Cortex of kidney (tissue), 1 donor: ENCODE results near the gene WDR91.
A peak's percentile ranks its signal among the peaks of the same experiment; 100 is the strongest.
"Not testable (repeated sequence)": the region's sequence is repeated elsewhere in the genome, so short reads cannot be mapped to it uniquely, and the experiment has no call there.

Source experiments
- DNase-seq: peaks from one replicate; lab custom pipeline; 2025; lab: John Stamatoyannopoulos, UW

The WDR91 gene

DNA sequence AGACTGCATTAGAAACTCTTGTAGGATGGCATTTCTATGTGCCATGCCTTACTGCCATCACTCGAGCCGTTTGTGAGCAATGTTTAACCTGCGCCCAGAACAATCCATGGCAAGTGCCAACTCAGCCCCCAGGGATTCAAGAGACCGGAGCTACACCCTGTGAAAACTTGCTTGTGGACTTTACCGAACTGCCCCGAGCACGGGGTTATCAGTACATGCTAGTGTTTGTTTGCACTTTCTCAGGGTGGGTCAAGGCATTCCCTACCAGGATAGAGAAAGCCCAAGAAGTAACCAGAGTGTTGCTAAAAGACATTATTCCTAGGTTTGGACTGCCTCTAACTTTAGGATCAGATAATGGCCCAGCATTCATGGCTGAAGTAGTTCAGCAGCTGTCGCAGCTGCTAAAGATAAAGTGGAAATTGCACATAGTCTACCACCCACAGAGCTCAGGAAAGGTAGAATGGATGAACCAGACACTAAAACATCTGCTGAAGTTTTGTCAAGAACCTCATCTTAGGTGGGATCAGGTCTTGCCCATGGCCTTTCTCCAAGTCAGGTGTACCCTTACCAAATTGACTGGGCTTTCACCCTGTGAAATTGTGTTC, 31.9 kb downstream of the WDR91 start:
- DNase-seq: no peak

DNA sequence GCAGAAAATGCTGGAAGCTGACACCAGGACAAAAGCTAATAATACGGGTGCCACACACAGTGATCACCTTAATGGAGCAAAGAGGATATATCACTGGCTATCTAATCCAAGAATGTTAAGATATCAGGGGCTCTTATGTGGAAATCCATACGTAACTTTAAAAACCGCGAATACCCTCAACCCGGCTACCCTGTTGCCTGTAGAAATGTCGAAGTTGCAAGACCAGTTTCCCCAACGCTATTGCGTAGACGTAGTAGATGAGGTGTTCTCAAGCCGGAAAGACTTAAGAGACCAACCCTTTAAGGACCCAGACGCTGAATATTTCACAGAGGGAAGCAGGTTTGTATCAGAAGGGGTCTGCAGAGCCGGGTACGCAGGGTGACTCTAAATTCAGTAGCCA, 33.0 kb downstream of the WDR91 start:
- DNase-seq: no peak

DNA sequence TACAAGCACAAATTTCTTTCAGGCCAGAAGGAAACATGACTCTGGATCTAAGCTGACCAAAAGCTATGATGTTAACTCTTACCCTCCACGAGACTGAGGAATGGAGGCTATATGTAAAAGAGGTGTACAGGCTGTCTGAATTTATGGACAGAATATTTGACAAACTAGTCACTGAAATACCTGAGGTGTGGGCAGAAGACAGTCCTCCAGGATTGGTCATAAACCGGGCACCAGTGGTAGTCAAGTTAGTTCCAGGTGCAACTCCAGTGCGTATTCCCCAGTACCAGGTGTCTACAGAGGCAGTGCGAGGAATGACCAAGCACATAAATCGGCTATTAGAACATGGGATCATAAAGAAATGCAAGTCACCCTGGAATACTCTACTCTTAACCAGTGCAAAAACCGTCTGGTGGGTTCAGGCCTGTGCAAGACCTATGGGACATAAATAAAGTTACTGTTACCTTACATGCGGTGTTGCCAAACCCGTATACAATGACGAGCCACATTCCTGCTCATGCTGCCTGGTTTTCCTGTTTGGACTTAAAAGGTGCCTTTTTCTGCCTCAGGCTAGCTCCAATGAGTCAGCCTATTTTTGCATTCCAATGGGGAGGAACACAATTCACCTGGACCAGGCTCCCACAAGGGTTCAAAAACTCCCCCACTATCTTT, 34.2 kb downstream of the WDR91 start:
- DNase-seq: no peak

DNA sequence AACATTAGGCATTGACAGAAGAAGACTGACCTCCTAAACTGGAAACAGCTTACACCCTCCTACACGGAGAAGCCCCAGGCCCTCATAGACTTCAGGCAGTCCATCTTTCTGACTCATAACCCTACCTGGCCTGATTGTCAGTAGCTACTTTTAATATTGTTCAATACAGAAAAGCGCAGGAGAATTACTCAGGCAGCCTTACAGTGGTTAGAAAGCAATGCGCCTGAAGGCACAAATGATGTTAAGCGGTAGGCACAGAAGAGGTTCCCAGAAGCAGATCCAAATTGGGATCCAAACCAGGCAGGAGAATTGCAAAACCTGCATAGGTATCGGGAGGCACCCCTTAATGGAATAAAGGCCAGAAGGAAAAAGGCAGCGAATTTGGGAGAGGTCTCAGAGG, 35.4 kb downstream of the WDR91 start:
- DNase-seq: no peak

DNA sequence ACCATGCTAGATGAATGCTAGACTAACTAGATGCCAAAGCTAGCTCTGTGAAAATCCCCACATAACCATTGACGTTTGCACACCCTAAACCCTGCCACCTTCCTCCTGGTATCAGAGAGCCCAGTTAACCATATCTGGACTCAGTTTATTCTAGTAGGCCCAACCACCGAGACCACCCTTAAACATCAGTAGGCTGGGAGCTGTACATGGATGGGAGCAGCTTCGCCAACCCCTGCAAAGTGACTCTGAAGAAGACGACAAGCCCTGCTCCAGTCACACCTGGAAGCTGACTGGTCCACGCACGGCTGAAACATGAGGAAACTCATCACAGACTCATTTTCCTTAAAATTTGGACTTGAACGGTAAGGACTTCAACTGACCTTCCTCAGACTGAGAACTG, 36.4 kb downstream of the WDR91 start:
- DNase-seq: no peak

DNA sequence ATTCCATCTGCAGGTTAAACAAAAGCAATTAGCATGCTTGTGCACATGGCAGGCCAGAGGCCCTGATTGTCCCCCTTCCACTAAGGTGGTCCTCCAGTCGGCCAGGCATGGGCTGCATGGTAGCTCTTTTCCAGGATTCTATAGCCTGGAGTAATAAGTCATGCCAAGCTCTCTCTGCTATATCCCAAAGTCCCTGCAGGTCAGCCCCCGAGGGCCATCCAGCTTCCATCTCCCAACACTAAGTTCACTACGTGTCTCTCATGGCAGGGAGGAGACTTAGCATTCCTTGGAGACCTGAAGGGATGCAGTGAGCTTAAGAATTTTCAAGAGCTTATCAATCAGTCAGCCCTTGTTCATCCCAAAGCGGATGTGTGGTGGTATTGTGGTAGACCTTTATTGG, 37.4 kb downstream of the WDR91 start:
- not testable (repeated sequence) for DNase-seq

DNA sequence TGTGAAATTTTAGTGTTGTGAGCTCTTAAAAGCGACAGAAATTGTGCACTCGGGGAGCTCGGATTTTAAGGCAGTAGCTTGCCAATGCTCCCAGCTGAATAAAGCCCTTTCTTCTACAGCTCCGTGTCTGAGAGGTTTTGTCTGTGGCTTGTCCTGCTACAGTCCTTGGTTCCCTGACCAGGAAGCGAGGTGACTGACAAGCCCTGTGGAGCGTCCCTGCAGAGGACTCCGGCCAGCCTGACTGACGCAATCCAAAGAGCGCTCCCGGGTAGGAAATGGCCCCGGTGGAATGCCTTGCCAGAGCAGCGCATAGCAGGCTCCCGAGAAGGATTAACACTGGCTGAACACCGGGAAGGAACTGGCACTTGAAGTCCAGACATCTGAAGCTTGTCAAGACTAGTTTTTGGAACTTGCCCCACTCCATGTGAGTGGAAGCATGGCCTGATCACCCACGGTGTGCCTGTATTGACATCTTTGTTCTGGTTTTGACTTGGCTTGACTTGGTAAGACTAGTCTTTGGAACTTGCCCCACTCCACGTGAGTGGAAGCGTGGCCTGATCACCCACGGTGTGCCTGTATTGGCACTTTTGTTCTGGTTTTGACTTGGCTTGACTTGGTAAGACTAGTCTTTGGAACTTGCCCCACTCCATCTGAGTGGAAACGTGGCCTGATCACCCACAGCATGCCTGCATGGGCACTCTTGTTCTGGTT, 39.6 kb downstream of the WDR91 start:
- DNase-seq: not testable (repeated sequence)

DNA sequence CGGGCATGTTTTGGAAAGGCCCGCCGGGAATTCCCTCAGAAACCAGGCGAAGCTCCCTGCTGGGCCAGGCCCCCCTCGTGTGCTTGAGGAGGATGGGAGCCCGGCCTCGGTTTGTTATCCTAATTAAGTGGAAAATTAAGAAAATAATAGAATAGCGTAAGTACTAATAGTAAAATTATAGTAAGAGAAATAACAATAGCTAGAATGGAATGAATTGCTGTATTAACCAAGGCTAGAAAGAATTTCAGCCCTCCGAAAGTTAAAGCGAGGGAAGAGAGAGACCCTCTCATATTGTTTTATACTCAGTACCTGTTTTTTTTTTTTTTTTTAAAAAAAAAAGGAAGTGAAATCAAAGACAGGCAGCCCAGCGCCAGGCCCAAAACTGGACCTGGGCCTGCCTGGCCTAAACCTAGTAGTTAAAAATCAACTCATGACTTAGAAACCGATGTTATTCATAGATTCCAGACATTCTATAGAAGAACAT, 40.3 kb downstream of the WDR91 start:
- DNase-seq: not testable (repeated sequence)

DNA sequence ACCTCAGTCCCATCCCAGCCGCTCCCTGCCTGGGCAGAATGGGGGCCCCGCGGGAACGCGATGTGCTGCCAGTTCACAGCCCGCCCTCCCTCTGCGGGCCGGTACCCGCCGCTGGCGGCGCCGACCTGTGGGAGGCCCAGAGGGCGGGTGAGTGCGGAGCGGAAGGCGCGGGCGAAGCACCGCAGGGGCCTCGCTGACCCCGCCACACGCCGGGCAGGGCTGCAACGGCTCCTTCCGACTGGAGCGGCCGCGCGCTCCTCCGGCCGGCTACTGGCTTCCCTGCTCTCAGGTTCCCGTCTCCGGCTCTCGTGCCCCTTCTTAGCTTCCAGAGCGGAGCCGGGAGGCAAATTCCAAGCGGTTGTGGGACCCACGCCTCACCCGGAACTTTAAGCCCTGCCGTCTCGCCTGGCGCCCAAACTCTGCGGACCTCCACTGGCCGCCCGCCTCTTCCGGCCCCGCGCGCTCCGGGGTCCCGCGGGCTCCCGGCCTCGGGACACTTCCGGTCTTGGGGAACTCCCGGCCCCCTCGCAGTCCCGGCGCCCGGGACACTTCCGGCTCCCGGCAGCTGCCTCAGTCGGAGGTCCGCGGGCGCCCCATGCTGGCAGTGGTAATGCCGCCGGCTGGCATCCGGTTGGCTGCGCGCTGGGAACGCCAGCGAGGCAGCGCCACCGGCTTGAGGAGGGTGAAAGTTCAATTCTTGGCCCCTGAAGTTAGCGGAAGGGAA, 40.9 kb downstream of the WDR91 start, which contains the start of gene CYREN:
Gene CYREN, minus strand, starts transcription at position 434 of the 724 bp plus-strand sequence. CDS start 1,785 bp downstream, outside the sequence.
- DNase-seq: peak; percentile 66

DNA sequence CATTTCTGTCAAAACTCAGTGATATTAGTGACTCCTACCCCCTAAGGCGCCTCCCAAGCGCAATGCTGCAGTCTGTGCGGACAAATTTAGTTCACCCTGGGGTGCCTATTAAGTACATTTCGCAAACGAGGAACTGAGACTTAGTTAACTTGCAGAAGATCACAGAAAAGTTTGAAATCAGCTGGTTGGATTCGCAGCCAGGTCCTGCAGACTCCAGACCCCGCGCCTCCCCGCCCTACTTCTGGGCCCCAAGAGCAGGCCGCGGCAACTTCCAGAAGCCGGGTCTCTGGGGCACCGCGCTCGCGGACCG, 41.4 kb downstream of the WDR91 start:
- DNase-seq: no peak

DNA sequence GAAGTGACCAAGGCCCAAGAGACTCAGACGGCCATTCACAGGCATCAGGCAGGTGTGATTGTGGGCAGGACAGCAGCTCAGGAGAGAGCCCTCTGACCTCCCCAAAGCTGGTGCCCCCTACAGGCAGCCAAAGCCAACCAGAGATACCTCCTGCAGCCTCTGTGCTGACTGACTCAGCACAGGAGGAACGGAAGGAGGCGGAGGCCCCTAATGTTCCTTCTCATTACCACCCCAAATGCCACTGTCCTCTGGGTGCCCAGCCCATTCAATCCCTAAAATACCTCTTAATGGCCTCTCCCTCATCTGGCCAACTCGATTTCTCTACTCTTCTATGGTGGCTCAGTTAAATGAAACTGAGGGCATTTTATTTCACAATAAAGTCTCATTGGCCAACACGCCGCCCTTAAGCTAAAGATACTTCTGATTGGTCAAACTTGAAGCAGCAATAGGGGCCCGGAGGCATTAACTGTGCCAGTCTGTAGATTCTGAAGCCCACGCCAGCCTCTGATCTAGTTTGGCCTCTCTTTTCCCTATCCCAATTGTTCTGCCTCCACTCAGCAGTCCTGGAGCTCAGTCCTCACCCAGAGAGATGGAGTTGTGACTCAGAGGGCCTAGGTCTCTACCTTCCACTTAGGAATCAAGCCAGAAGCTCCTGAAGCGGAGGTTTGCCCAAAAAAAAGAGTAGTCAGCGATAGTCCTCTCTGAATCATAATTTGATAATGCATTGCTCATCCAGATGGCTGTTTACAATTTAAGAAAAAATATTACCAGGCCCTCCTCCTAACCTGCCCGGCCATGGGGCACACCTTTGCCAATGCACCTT, 42.0 kb downstream of the WDR91 start:
- DNase-seq: no peak

DNA sequence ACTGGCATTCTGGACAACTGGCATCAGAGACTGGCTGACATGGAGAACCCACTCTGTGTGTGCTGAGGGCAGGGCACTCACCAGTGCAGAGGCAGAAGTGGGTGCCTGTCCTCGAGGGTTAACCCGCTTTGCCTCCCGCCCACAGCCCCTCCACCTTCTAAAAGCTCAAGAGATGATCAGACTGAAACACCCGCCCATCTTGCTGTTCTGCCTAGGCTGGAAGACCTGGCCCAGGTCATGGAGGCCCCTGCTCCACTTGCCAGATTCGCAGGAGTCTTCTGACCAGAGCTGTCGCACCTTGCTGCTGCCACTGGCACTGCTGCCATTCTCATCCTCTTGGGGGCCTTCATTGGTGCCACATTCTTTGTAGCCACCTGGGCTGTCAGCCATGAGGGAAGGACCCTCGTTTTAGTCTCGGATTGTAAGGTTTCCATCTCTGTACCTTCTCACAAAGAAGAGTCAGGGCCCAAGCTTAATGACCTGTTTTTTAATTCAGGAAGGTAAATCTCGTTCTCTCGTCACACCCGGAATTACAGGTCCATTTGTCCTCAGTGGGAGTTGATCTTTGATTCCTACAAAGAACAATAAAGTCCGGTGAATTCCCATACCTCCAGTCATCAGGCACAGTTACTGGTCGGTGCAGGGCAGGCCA, 42.7 kb downstream of the WDR91 start:
- no peak for DNase-seq

DNA sequence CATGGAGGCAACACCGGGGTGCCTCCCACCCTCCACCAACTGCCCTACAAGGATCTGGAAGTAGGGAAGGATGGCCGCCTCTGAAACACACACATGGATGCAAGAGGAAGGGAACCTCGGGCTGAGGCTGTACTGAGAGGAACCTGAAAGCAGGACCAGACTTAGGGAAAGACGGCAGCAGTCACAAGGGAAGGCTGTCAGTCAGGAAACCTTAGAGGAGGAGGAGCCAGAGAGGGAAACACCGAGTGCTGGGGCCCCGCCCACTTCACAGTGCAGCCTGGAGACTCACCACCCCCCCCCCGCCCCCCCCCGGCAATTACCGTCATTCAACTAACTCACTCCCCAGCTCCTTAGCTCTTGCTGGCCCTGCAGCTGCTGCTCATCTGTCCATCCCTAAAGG, 43.3 kb downstream of the WDR91 start:
- DNase-seq: no peak

DNA sequence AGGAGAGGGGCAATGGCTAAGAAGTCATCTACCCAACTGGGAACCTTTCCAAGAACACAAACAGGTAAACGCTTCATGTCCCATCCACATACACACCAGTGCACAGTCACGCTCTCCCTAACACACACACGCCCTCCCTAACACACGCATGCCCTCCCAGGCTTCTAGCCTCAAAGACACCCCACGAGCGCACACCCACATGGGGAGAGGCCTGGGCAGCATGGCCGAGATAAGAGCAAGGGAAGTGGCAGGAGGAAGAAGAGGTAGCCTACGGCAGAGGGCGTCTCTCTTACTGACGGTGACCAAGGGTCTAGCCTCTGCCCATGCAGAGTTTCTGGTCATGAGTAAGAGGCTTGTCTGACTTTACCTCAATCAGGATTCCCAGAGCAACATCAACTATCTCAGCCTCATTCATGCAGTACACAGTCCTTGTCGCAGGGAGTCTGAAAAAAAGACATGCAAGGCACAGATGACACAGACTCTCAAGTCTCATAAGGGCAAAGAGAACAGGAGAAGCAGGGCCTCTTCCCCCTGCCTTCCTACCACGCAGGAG, 43.9 kb downstream of the WDR91 start:
- DNase-seq: no peak

DNA sequence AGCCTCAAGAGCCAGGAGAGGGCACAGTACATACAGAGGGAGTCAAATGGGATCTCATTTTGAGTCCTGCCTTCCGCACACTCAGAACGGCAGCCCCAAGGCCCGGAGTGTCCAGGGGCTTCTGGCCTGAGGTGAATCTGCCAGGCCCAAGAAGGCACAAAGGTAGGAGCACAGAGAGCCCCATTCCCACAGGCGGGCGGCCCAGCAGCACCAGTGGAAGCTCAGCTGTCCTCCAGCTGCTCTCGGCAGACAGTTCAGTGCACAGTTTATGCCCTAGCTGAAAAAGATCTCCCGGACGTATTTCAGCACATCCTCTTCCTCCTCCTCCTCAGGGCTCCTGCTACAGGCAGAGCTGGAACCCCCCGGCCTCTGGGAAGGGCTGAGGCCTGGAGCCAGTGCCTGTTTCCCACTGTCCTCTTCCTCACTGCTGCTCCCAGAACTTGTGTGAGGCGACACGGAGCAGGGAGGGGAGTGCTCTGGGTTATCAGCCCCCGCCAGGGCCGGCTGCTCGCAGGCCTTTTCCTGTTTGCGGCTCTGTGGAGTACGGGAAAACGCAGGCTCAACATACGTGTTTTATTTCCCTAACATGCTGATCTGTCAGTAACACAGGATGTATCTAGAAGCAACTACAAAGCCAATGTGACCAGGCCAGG, 44.9 kb downstream of the WDR91 start:
- DNase-seq: no peak

DNA sequence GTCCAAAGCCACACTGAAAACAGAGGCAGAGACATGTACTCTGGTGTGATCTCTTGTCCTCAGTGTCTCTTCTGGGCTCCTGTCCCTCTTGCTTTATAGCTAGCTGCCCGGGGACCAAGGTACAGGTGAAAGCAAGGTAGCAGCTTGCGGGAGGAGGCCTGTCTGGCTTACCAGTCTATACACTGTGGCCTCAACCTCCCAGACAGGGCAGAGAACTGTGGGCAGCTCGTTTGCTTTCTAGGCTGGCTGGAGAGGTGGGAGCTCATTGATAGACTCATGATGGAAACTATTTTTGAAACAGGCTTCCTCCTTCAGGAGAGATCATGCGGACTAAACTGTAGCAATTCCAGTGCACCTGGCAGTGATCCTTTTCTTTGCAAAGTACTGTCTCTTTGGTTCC, 45.5 kb downstream of the WDR91 start:
- no peak for DNase-seq

DNA sequence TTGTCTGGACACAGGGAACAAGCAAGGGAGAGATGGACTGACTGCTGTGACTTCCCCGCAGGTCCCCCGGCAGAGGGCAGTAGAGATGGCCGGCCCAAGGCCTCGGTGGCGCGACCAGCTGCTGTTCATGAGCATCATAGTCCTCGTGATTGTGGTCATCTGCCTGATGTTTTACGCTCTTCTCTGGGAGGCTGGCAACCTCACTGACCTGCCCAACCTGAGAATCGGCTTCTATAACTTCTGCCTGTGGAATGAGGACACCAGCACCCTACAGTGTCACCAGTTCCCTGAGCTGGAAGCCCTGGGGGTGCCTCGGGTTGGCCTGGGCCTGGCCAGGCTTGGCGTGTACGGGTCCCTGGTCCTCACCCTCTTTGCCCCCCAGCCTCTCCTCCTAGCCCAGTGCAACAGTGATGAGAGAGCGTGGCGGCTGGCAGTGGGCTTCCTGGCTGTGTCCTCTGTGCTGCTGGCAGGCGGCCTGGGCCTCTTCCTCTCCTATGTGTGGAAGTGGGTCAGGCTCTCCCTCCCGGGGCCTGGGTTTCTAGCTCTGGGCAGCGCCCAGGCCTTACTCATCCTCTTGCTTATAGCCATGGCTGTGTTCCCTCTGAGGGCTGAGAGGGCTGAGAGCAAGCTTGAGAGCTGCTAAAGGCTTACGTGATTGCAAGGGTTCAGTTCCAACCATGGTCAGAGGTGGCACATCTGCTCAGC, 46.8 kb downstream of the WDR91 start:
- no peak for DNase-seq

DNA sequence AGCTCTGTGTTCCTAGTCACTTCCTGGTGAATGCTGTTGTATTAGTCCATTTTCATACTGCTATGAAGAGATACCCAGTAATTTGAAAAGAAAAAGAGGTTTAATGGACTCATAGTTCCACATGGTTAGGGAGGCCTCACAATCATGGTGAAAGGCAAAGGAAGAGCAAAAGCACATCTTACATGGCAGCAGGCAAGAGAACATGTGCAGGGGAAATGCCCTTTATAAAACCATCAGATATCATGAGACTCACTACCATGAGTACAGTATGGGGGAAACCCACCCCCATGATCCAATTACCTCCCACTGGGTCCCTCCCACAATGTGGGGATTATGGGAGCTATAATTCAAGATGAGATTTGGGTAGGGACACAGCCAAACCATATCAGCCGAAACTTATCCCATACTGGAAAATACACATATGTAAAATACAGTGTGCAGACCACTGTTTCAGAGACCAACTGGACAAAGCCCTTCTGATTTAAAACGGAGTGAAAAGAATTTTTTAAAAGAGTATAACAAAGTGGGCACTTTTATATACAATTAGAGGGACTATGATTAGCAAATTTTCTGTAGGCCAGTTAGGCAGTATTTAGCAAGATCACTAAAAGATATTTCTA, 48.8 kb downstream of the WDR91 start:
- DNase-seq: no peak

DNA sequence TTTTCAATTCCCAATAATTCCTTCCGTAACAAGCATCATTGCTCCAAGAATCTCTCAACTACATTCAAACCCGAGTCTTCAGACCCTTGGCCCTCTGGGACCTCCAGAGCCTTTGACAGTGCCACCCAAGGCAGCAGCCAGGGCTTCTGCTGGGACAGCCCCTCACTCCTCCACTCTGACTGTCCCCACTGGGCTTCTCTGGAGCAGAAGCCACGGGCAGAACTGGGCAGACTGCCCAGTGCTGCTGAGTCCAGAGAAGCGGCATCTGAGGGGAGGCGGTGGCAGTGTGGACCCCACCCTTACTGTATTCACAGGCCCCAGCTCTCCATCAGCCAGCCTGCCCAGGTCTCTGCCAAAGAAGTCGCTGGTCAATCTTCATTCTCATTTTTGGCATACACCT, 49.7 kb downstream of the WDR91 start:
- no peak for DNase-seq
